OCI-LY7 (cell line): Measurements from ENCODE around the gene HNRNPH3. TPM values are rescaled to one million over a fixed set of nuclear protein-coding genes. Genes with fewer than 3 reads are reported as not detected.

Experiments
- BruUV-seq: library from RNA; stranded (reverse); fragments of 400-500 nt; replicated peaks from 2 replicates; lab custom pipeline; 2021; lab: Mats Ljungman, UMichigan
- CTCF ChIA-PET: fragments of 300-600 bp; sonication (Branson Sonifier 250); formaldehyde crosslinking; loops from one replicate; lab custom pipeline; 2022; ENCODE audit warnings: antibody characterized with exemption; ENCODE audit not compliant: unreplicated experiment; lab: Charles Lee
- POLR2A ChIA-PET: fragments of 300-600 bp; sonication (Branson Sonifier 250); formaldehyde crosslinking; loops from one replicate; lab custom pipeline; 2022; ENCODE audit warnings: antibody characterized with exemption; lab: Charles Lee
- DNase-seq: peaks from one replicate; pipeline ENCODE4 v3.0.0-alpha.2; 2015; ENCODE audit warnings: low spot score
- H2AFZ ChIP-seq: fragments of 200-600 bp; sonication (generic), shearing (Covaris generic); 2 replicates; pipeline ENCODE4 v1.6.1; 2014; ENCODE audit warnings: mild to moderate bottlenecking, antibody characterized with exemption, low read length, moderate library complexity
- H3K27ac ChIP-seq: fragments of 200-600 bp; sonication (generic); 2 replicates; pipeline ENCODE4 v1.5.1; 2014; ENCODE audit warnings: mixed run types, low read depth, mild to moderate bottlenecking, moderate library complexity, low read length, inconsistent platforms; ENCODE audit not compliant: poor library complexity, severe bottlenecking
- H3K36me3 ChIP-seq: fragments of 200-600 bp; sonication (generic); 2 replicates; pipeline ENCODE4 v1.6.1; 2014; ENCODE audit warnings: mild to moderate bottlenecking, antibody characterized with exemption, low read length, moderate library complexity, mixed read lengths; ENCODE audit not compliant: insufficient read depth
- H3K4me1 ChIP-seq: fragments of 200-600 bp; sonication (generic); 2 replicates; pipeline ENCODE4 v1.5.1; 2014; ENCODE audit warnings: mild to moderate bottlenecking, low read length; ENCODE audit not compliant: insufficient read depth, poor library complexity, severe bottlenecking
- H3K4me2 ChIP-seq: fragments of 200-600 bp; sonication (generic); 2 replicates; pipeline ENCODE4 v1.6.1; 2014; ENCODE audit warnings: mild to moderate bottlenecking, low read length
- H3K4me3 ChIP-seq: fragments of 200-600 bp; sonication (generic); 2 replicates; pipeline ENCODE4 v1.5.1; 2014; ENCODE audit warnings: mild to moderate bottlenecking, low read depth, low read length; ENCODE audit not compliant: poor library complexity, severe bottlenecking
- H3K79me2 ChIP-seq: fragments of 200-600 bp; sonication (generic); 2 replicates; pipeline ENCODE4 v1.6.1; 2016; ENCODE audit warnings: low read depth, mild to moderate bottlenecking, low read length, moderate library complexity, mixed read lengths; ENCODE audit not compliant: insufficient read depth
- H3K9me2 ChIP-seq: fragments of 200-600 bp; sonication (generic); 2 replicates; pipeline ENCODE4 v1.6.1; 2016; ENCODE audit warnings: mild to moderate bottlenecking, low read length, mixed read lengths; ENCODE audit not compliant: insufficient read depth
- H3K9me3 ChIP-seq: fragments of 200-600 bp; sonication (generic); 2 replicates; pipeline ENCODE4 v1.6.1; 2014; ENCODE audit warnings: mild to moderate bottlenecking, mixed run types, low read length, mixed read lengths
- H4K20me1 ChIP-seq: fragments of 200-600 bp; sonication (generic); 2 replicates; pipeline ENCODE4 v1.6.1; 2014; ENCODE audit warnings: mild to moderate bottlenecking, antibody characterized with exemption, low read length, moderate library complexity, mixed read lengths; ENCODE audit not compliant: insufficient read depth
- EZH2phosphoT487 ChIP-seq: fragments of 200-600 bp; sonication (generic); IDR thresholded peaks from 2 replicates; pipeline ENCODE4 v1.6.1; 2018; ENCODE audit warnings: low read depth, borderline replicate concordance, mild to moderate bottlenecking, mixed run types, antibody characterized with exemption, low read length, moderate library complexity, mixed read lengths
- intact Hi-C: fragments of 100-400 bp; cut with micrococcal nuclease; formaldehyde crosslinking; loops from one replicate; pipeline ENCODE4 v1.10.0; 2022; ENCODE audit not compliant: unreplicated experiment
- total RNA-seq, 2 experiments: library from RNA; depleted of rRNA in 1 of 2; stranded (reverse); fragments of >200 nt in 1 of 2; shearing (Covaris generic) in 1 of 2; gene quantifications; 2 replicates each; pipeline ENCODE4 v1.2.3, GENCODE V29; 2014 to 2022
- TF ChIP-seq, protein P1 (sequence below): fragments of 200-600 bp; sonication (generic); conservative IDR thresholded peaks from 2 replicates; pipeline ENCODE4 v1.5.1; 2014; ENCODE audit warnings: mild to moderate bottlenecking, antibody characterized with exemption, low read length, moderate library complexity, mixed read lengths

Gene HNRNPH3
- total RNA-seq, 2 experiments from 2014 or later = 30.8 to 241 TPM

DNA sequence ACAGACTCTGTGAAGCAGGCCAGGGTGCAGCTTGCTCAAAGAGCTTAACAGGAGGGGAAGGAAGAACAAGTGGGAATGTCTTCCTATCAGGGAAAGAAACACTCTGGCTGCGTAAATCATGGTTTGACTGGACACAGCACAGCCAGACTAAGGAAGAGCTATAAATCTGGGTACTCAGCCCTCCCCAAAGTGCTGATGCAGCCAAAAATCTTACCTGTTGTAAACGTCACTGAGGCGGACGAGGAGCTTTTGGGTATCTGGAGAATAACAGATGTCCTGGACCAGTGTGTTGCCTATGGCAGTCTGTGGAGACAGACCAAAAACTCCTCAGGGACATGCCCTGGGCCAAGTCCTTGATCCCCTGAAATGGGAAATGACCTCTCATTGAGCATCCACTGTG is 43.1 kb upstream of the HNRNPH3 start:
- no TSS peak for BruUV-seq
- CTCF ChIA-PET = interaction anchor here (0.9 to 1.7 kb wide), 2 partner anchors 30 to 58 kb away, joined by 3 read pairs; no protein-coding TSS in a partner anchor
- TF ChIP-seq, protein P1, sequence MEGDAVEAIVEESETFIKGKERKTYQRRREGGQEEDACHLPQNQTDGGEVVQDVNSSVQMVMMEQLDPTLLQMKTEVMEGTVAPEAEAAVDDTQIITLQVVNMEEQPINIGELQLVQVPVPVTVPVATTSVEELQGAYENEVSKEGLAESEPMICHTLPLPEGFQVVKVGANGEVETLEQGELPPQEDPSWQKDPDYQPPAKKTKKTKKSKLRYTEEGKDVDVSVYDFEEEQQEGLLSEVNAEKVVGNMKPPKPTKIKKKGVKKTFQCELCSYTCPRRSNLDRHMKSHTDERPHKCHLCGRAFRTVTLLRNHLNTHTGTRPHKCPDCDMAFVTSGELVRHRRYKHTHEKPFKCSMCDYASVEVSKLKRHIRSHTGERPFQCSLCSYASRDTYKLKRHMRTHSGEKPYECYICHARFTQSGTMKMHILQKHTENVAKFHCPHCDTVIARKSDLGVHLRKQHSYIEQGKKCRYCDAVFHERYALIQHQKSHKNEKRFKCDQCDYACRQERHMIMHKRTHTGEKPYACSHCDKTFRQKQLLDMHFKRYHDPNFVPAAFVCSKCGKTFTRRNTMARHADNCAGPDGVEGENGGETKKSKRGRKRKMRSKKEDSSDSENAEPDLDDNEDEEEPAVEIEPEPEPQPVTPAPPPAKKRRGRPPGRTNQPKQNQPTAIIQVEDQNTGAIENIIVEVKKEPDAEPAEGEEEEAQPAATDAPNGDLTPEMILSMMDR = no peak
- TF ChIP-seq EZH2phosphoT487 = no peak
- no peak for DNase-seq
- Histone ChIP-seq H4K20me1 (no peaks in the 10 kb centered on the region), H3K4me2 (peak overlapping the region; percentile 18; the same call in 1 of the 2 replicates), H2AFZ (no peak overlapping the region; the same call in 1 of the 2 replicates), H3K36me3 (no peaks in the 10 kb centered on the region), H3K9me2 (no peaks in the 10 kb centered on the region), H3K27ac (no peak overlapping the region), H3K4me1 (peaks cover 12% of the 10 kb centered on the region), H3K4me3 (no peak overlapping the region), H3K9me3 (no peaks in the 10 kb centered on the region), H3K79me2 (no peaks in the 10 kb centered on the region)
- intact Hi-C loops = no loop called here
- POLR2A ChIA-PET = interaction anchor here (0.5 to 2.6 kb wide), 7 partner anchors 12 to 319 kb away, joined by 3 to 18 read pairs (median 4); no protein-coding TSS in a partner anchor

DNA sequence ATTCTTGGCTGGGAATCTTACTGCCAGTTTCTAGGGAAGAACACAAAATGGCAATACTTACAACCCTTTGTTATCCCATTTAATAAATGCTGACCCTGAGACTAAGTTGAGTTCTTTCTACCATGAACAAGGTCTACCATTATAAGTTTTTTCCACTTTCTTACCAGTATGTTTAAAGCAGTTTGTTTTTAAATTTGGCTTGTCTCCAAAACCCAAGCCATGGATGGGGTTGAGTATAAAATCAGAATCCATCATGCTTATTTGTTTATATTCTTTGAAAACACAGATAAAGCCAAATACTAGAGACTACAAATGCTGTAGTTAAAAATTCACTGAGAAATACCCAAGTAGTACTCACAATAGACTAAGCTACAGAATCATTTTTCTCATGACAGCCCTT is 41.1 kb upstream of the HNRNPH3 start:
- H4K20me1 ChIP-seq = no peaks in the 10 kb centered on the region
- no peaks in the 10 kb centered on the region for H3K9me2 ChIP-seq
- TF ChIP-seq EZH2phosphoT487 = no peak
- TF ChIP-seq, protein P1 = no peak
- CTCF ChIA-PET = no interaction called here
- peaks cover 12% of the 10 kb centered on the region for H3K4me1 ChIP-seq
- no peaks in the 10 kb centered on the region for H3K9me3 ChIP-seq
- H3K36me3 ChIP-seq = no peaks in the 10 kb centered on the region
- H3K4me3 ChIP-seq = no peak overlapping the region
- POLR2A ChIA-PET = no interaction called here
- H2AFZ ChIP-seq = no peak overlapping the region
- no peak for DNase-seq
- intact Hi-C loops = no loop called here
- H3K79me2 ChIP-seq = no peaks in the 10 kb centered on the region
- no TSS peak for BruUV-seq
- no peak overlapping the region for H3K27ac ChIP-seq
- H3K4me2 ChIP-seq = no peak overlapping the region

DNA sequence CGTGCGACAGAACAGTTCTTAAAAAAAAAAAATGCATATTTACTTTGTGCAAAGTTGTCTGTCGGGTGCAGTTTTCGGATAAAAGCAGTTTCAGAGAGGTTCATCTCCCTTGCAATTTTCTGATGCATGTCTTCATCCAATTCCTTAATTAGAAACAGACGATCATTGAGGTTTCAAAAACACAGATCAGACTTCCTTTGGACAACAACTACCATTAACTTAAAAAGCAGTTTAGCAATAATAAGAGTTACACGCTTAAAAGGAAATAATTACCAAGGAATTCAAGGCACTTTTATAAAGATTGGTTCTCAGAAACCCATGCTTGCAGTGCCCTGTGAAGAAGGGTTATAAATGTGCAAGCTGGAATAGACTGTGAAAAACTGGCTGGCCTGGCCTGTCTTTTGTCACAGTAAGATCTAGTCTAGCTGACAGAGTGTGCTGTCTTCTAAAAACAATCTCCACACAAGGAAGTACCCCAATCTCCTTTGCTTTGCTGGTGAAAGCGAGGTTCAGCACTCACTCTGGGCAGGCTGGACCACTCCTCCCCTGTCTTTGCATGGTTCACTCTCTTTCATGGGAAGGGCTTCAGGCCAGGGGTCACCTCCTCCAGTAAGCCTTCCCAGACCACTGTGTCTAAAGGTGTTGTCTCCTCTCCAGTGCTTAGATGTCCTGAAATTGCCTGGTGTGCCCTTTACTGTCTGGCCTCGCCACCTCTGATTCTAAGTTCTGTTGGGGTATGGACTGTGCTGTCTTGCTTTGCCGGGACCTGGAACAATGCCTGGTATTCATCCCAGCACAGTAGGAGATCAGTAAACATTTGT is 34.8 kb upstream of the HNRNPH3 start:
- Histone ChIP-seq H3K36me3 (no peaks in the 10 kb centered on the region), H3K4me3 (peak overlapping the region; percentile 41), H3K4me2 (peak overlapping the region; percentile 63), H2AFZ (peak overlapping the region; percentile 93), H4K20me1 (no peaks in the 10 kb centered on the region), H3K9me3 (no peaks in the 10 kb centered on the region), H3K9me2 (no peaks in the 10 kb centered on the region), H3K27ac (peak overlapping the region; percentile 46), H3K4me1 (peaks cover 56% of the 10 kb centered on the region), H3K79me2 (no peaks in the 10 kb centered on the region)
- ChIA-PET CTCF (interaction anchor here (0.5 kb wide), 1 partner anchor 145 kb away, joined by 3 read pairs; no protein-coding TSS in a partner anchor), POLR2A (interaction anchor here (0.6 to 0.9 kb wide), 3 partner anchors 9 to 74 kb away, joined by 3 to 5 read pairs (median 3); partner anchors contain the start of genes HNRNPH3 and PBLD)
- intact Hi-C loops = no loop called here
- DNase-seq = peak; percentile 35
- no TSS peak for BruUV-seq
- TF ChIP-seq, protein P1 = no peak
